Neural cell (in vitro differentiated cells): ENCODE results near the gene POU2AF3.

Experiments used
- EP300 ChIP-seq: fragments of 450-650 bp; conservative IDR thresholded peaks from 2 replicates; pipeline ENCODE4 v1.6.1; 2014; ENCODE audit warnings: antibody characterized with exemption, mild to moderate bottlenecking, moderate library complexity; ENCODE audit not compliant: poor library complexity, severe bottlenecking
- EZH2 ChIP-seq: fragments of 200-600, 300-800 bp; shearing (Covaris generic), sonication (generic); IDR thresholded peaks from 2 replicates; pipeline ENCODE4 v1.6.1; 2014; ENCODE audit warnings: antibody characterized with exemption, low read length, borderline replicate concordance, mild to moderate bottlenecking; ENCODE audit not compliant: insufficient read depth, poor library complexity, severe bottlenecking
- MXI1 ChIP-seq: fragments of 450-650 bp; conservative IDR thresholded peaks from 2 replicates; pipeline ENCODE4 v1.6.1; 2014; ENCODE audit warnings: antibody characterized with exemption, mild to moderate bottlenecking; ENCODE audit not compliant: poor library complexity, severe bottlenecking
- POLR2AphosphoS5 ChIP-seq: IDR thresholded peaks from 2 replicates; pipeline ENCODE4 v1.6.1; 2012
- RAD21 ChIP-seq: fragments of 450-650 bp; conservative IDR thresholded peaks from 2 replicates; pipeline ENCODE4 v1.6.1; 2014; ENCODE audit warnings: antibody characterized with exemption, mild to moderate bottlenecking, moderate library complexity
- TAF1 ChIP-seq: IDR thresholded peaks from 2 replicates; pipeline ENCODE4 v1.6.1; 2012; ENCODE audit warnings: low read depth
- TF ChIP-seq, protein P1 (sequence below): IDR thresholded peaks from 2 replicates; pipeline ENCODE4 v1.6.1; 2012; ENCODE audit warnings: borderline replicate concordance
- TF ChIP-seq, protein P2 (sequence below): fragments of 450-650 bp; IDR thresholded peaks from 2 replicates; pipeline ENCODE4 v1.5.1; 2014; ENCODE audit warnings: antibody characterized with exemption, mild to moderate bottlenecking, moderate library complexity; ENCODE audit not compliant: poor library complexity, severe bottlenecking

DNA sequence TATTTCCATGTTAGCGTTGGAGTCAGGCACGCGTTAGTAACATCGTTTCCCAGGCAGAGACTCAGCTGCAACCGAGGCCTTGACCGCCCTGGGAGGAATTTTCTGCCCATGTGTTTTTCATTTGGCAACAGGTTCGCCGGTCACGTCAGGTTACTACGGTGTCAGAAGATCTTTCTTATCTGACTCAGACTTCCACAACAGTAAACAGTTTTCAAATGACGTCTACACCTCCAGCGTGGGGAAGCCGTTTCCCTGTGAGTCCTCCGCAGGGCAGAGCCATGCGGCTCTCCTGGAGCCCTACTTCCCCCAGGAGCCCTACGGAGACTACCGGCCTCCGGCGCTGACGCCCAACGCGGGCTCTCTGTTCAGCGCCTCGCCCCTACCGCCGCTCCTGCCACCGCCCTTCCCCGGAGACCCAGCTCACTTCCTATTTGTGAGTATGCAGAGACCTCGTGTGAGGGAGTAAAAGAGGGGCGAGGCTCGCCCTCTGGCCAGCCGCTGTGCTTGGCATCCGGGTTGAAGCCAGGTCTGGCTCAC, 14.3 kb upstream of the POU2AF3 start:
- TF ChIP-seq, protein P1, sequence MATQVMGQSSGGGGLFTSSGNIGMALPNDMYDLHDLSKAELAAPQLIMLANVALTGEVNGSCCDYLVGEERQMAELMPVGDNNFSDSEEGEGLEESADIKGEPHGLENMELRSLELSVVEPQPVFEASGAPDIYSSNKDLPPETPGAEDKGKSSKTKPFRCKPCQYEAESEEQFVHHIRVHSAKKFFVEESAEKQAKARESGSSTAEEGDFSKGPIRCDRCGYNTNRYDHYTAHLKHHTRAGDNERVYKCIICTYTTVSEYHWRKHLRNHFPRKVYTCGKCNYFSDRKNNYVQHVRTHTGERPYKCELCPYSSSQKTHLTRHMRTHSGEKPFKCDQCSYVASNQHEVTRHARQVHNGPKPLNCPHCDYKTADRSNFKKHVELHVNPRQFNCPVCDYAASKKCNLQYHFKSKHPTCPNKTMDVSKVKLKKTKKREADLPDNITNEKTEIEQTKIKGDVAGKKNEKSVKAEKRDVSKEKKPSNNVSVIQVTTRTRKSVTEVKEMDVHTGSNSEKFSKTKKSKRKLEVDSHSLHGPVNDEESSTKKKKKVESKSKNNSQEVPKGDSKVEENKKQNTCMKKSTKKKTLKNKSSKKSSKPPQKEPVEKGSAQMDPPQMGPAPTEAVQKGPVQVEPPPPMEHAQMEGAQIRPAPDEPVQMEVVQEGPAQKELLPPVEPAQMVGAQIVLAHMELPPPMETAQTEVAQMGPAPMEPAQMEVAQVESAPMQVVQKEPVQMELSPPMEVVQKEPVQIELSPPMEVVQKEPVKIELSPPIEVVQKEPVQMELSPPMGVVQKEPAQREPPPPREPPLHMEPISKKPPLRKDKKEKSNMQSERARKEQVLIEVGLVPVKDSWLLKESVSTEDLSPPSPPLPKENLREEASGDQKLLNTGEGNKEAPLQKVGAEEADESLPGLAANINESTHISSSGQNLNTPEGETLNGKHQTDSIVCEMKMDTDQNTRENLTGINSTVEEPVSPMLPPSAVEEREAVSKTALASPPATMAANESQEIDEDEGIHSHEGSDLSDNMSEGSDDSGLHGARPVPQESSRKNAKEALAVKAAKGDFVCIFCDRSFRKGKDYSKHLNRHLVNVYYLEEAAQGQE, result no peak
- TF ChIP-seq, protein P2, sequence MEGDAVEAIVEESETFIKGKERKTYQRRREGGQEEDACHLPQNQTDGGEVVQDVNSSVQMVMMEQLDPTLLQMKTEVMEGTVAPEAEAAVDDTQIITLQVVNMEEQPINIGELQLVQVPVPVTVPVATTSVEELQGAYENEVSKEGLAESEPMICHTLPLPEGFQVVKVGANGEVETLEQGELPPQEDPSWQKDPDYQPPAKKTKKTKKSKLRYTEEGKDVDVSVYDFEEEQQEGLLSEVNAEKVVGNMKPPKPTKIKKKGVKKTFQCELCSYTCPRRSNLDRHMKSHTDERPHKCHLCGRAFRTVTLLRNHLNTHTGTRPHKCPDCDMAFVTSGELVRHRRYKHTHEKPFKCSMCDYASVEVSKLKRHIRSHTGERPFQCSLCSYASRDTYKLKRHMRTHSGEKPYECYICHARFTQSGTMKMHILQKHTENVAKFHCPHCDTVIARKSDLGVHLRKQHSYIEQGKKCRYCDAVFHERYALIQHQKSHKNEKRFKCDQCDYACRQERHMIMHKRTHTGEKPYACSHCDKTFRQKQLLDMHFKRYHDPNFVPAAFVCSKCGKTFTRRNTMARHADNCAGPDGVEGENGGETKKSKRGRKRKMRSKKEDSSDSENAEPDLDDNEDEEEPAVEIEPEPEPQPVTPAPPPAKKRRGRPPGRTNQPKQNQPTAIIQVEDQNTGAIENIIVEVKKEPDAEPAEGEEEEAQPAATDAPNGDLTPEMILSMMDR, result no peak
- TF ChIP-seq EZH2, result no peak
- TF ChIP-seq TAF1, result no peak
- no peak for TF ChIP-seq POLR2AphosphoS5
- no peak for TF ChIP-seq RAD21
- TF ChIP-seq EP300, result no peak
- no peak for TF ChIP-seq MXI1
